HG03439 (cell line): ENCODE results near the gene MIB2.
A peak's percentile ranks its signal among the peaks of the same experiment; 100 is the strongest.
"Not testable (repeated sequence)": the region's sequence is repeated elsewhere in the genome, so short reads cannot be mapped to it uniquely, and the experiment has no call there.

Experiments used
- ATAC-seq: cut with Tn5 transposase; IDR thresholded peaks from one replicate; pipeline ENCODE4 v1.9.1; 2021; ENCODE audit warnings: mild to moderate bottlenecking, moderate library complexity; ENCODE audit not compliant: unreplicated experiment

Gene MIB2

GRCh38 chr1:1615256-1616044 lies at the start of gene MIB2:
TSS of gene MIB2 (plus strand) at chr1:1615500. CDS start at chr1:1623453, 7,953 bp downstream.
- ATAC-seq, result peak; percentile 79

GRCh38 chr1:1567152-1567875 lies 48.0 kb upstream of the MIB2 start:
- ATAC-seq, result no peak

GRCh38 chr1:1567891-1568291 lies 47.4 kb upstream of the MIB2 start:
- ATAC-seq, result no peak

GRCh38 chr1:1569341-1569740 lies 46.0 kb upstream of the MIB2 start:
- no peak for ATAC-seq

GRCh38 chr1:1573843-1574720 lies 41.2 kb upstream of the MIB2 start:
- ATAC-seq, result peak; percentile 65

GRCh38 chr1:1574721-1575537 lies 40.4 kb upstream of the MIB2 start, which contains the start of gene SSU72:
TSS of gene SSU72 (minus strand) at chr1:1574863. CDS start at chr1:1574557, 306 bp downstream.
- ATAC-seq, result peak; percentile 82

- no peak for ATAC-seq
Measured at GRCh38 chr1:1577367-1578011, 37.8 kb upstream of the MIB2 start.

- ATAC-seq, result no peak
Measured at GRCh38 chr1:1578371-1578940, 36.8 kb upstream of the MIB2 start.

- ATAC-seq, result no peak
Measured at GRCh38 chr1:1582585-1583346, 32.5 kb upstream of the MIB2 start.

GRCh38 chr1:1583347-1584010 lies 31.8 kb upstream of the MIB2 start:
- ATAC-seq, result no peak

GRCh38 chr1:1591452-1591851 lies 23.8 kb upstream of the MIB2 start:
- no peak for ATAC-seq

GRCh38 chr1:1593834-1594601 lies 21.3 kb upstream of the MIB2 start:
- ATAC-seq, result no peak

GRCh38 chr1:1594602-1595260 lies 20.6 kb upstream of the MIB2 start:
- no peak for ATAC-seq

GRCh38 chr1:1595341-1595740 lies 20.0 kb upstream of the MIB2 start:
- not testable (repeated sequence) for ATAC-seq

GRCh38 chr1:1596493-1597274 lies 18.6 kb upstream of the MIB2 start:
- ATAC-seq, result no peak

- ATAC-seq, result no peak
Measured at GRCh38 chr1:1597275-1597930, 17.9 kb upstream of the MIB2 start.
